Neural cell (in vitro differentiated cells): ENCODE results near the gene MAP2. TPM values are rescaled to one million over a fixed set of nuclear protein-coding genes. Genes with fewer than 3 reads are reported as not detected.

Experiments used
- H2AFZ ChIP-seq: fragments of 200-600, 300-800 bp; sonication (generic), shearing (Covaris generic); 2 replicates; pipeline ENCODE4 v1.6.0; 2014; ENCODE audit warnings: low read depth, mild to moderate bottlenecking, antibody characterized with exemption, low read length, moderate library complexity
- H3F3A ChIP-seq: fragments of 200-600 bp; shearing (Covaris generic); 2 replicates; pipeline ENCODE4 v1.6.1; 2016; ENCODE audit warnings: mild to moderate bottlenecking, moderate library complexity, mixed read lengths, antibody characterized with exemption, low read length; ENCODE audit not compliant: insufficient read depth, poor library complexity, severe bottlenecking
- H3K27ac ChIP-seq: fragments of 200-600, 300-800 bp; sonication (generic), shearing (Covaris generic); 2 replicates; pipeline ENCODE4 v1.5.1; 2014; ENCODE audit warnings: mild to moderate bottlenecking, low read length, moderate library complexity
- H3K27me3 ChIP-seq: fragments of 300-800, 200-600 bp; sonication (generic), shearing (Covaris generic); 2 replicates; pipeline ENCODE4 v1.6.0; 2014; ENCODE audit warnings: mild to moderate bottlenecking, low read depth, low read length, moderate library complexity; ENCODE audit not compliant: insufficient read depth
- H3K36me3 ChIP-seq: fragments of 300-800, 200-600 bp; sonication (generic), shearing (Covaris generic); 2 replicates; pipeline ENCODE4 v1.5.1; 2014; ENCODE audit warnings: mild to moderate bottlenecking, antibody characterized with exemption, low read length, moderate library complexity; ENCODE audit not compliant: insufficient read depth
- H3K4me2 ChIP-seq: fragments of 300-800, 200-600 bp; sonication (generic), shearing (Covaris generic); 2 replicates; pipeline ENCODE4 v1.6.0; 2014; ENCODE audit warnings: mild to moderate bottlenecking, low read length
- H3K4me3 ChIP-seq: fragments of 300-800, 200-600 bp; sonication (generic), shearing (Covaris generic); 2 replicates; pipeline ENCODE4 v1.5.1; 2014; ENCODE audit warnings: mild to moderate bottlenecking, low read length, moderate library complexity
- H3K79me2 ChIP-seq: fragments of 200-600 bp; shearing (Covaris generic); replicated peaks from 2 replicates; pipeline ENCODE4 v1.6.0; 2014; ENCODE audit warnings: mild to moderate bottlenecking, low read length, moderate library complexity; ENCODE audit not compliant: insufficient read depth
- H3K9ac ChIP-seq: fragments of 300-800, 200-600 bp; sonication (generic), shearing (Covaris generic); 2 replicates; pipeline ENCODE4 v1.6.1; 2016; ENCODE audit warnings: mild to moderate bottlenecking, low read length, mixed read lengths
- H3K9me2 ChIP-seq: fragments of 200-600 bp; shearing (Covaris generic); 2 replicates; pipeline ENCODE4 v1.6.1; 2016; ENCODE audit warnings: mild to moderate bottlenecking, low read length, mixed read lengths; ENCODE audit not compliant: insufficient read depth
- H3K9me3 ChIP-seq: fragments of 200-600, 300-800 bp; sonication (generic), shearing (Covaris generic); 2 replicates; pipeline ENCODE4 v1.6.1; 2016; ENCODE audit warnings: mild to moderate bottlenecking, mixed run types, low read length, moderate library complexity, mixed read lengths
- H4K20me1 ChIP-seq: fragments of 200-600 bp; shearing (Covaris generic); 2 replicates; pipeline ENCODE4 v1.6.1; 2016; ENCODE audit warnings: mild to moderate bottlenecking, mixed run types; ENCODE audit not compliant: insufficient read depth
- CTCF ChIP-seq: fragments of 450-650 bp; IDR thresholded peaks from 2 replicates; pipeline ENCODE4 v1.5.1; 2014; ENCODE audit warnings: antibody characterized with exemption, mild to moderate bottlenecking, moderate library complexity; ENCODE audit not compliant: poor library complexity, severe bottlenecking
- EP300 ChIP-seq: fragments of 450-650 bp; conservative IDR thresholded peaks from 2 replicates; pipeline ENCODE4 v1.6.1; 2014; ENCODE audit warnings: antibody characterized with exemption, mild to moderate bottlenecking, moderate library complexity; ENCODE audit not compliant: poor library complexity, severe bottlenecking
- EZH2 ChIP-seq: fragments of 200-600, 300-800 bp; shearing (Covaris generic), sonication (generic); IDR thresholded peaks from 2 replicates; pipeline ENCODE4 v1.6.1; 2014; ENCODE audit warnings: antibody characterized with exemption, low read length, borderline replicate concordance, mild to moderate bottlenecking; ENCODE audit not compliant: insufficient read depth, poor library complexity, severe bottlenecking
- MXI1 ChIP-seq: fragments of 450-650 bp; conservative IDR thresholded peaks from 2 replicates; pipeline ENCODE4 v1.6.1; 2014; ENCODE audit warnings: antibody characterized with exemption, mild to moderate bottlenecking; ENCODE audit not compliant: poor library complexity, severe bottlenecking
- POLR2AphosphoS5 ChIP-seq: IDR thresholded peaks from 2 replicates; pipeline ENCODE4 v1.6.1; 2012
- RAD21 ChIP-seq: fragments of 450-650 bp; conservative IDR thresholded peaks from 2 replicates; pipeline ENCODE4 v1.6.1; 2014; ENCODE audit warnings: antibody characterized with exemption, mild to moderate bottlenecking, moderate library complexity
- REST ChIP-seq: IDR thresholded peaks from 2 replicates; pipeline ENCODE4 v1.6.1; 2012; ENCODE audit warnings: borderline replicate concordance
- SMC3 ChIP-seq: fragments of 450-650 bp; conservative IDR thresholded peaks from 2 replicates; pipeline ENCODE4 v1.6.1; 2014; ENCODE audit warnings: antibody characterized with exemption, mild to moderate bottlenecking, moderate library complexity; ENCODE audit not compliant: poor library complexity
- TAF1 ChIP-seq: IDR thresholded peaks from 2 replicates; pipeline ENCODE4 v1.6.1; 2012; ENCODE audit warnings: low read depth
- polyA plus RNA-seq: library from polyadenylated mRNA; depleted of rRNA; stranded (reverse); fragments of >200 nt; gene quantifications from 2 replicates; pipeline ENCODE4 v1.2.3, GENCODE V29; 2014

Gene MAP2
- polyA plus RNA-seq, 1 donor from 2014 or later, result 450 TPM

GRCh38 chr2:209721497-209721896, 297.6 kb downstream of the MAP2 start:
- H3K27ac ChIP-seq, result no peak overlapping the region
- H3F3A ChIP-seq, result no peaks in the 10 kb centered on the region
- no peak overlapping the region for H2AFZ ChIP-seq
- H3K27me3 ChIP-seq, result no peaks in the 10 kb centered on the region
- H3K9ac ChIP-seq, result no peak overlapping the region
- peaks cover 21% of the 10 kb centered on the region for H3K79me2 ChIP-seq
- no peaks in the 10 kb centered on the region for H4K20me1 ChIP-seq
- no peak overlapping the region for H3K4me2 ChIP-seq
- H3K4me3 ChIP-seq, result no peak overlapping the region
- TF ChIP-seq POLR2AphosphoS5 (no peak), EZH2 (no peak), TAF1 (no peak), SMC3 (no peak), CTCF (no peak), EP300 (no peak), MXI1 (no peak), REST (no peak), RAD21 (no peak)
- peaks cover 45% of the 10 kb centered on the region for H3K36me3 ChIP-seq
- no peaks in the 10 kb centered on the region for H3K9me3 ChIP-seq
- H3K9me2 ChIP-seq, result no peaks in the 10 kb centered on the region

- Histone ChIP-seq H3K27ac (no peak overlapping the region), H3K27me3 (no peaks in the 10 kb centered on the region)
Measured at GRCh38 chr2:209726311-209726710, 302.5 kb downstream of the MAP2 start.

More at GRCh38 chr2:209726311-209726710, 302.5 kb downstream of the MAP2 start:
- Histone ChIP-seq H4K20me1 (no peaks in the 10 kb centered on the region), H3K9ac (no peak overlapping the region), H3K4me2 (no peak overlapping the region), H3K79me2 (peaks cover 4% of the 10 kb centered on the region), H3F3A (no peaks in the 10 kb centered on the region), H3K9me2 (no peaks in the 10 kb centered on the region), H3K4me3 (no peak overlapping the region), H3K36me3 (peaks cover 43% of the 10 kb centered on the region), H2AFZ (no peak overlapping the region), H3K9me3 (no peaks in the 10 kb centered on the region)
- no peak for TF ChIP-seq SMC3
- TF ChIP-seq EP300, result no peak
- no peak for TF ChIP-seq POLR2AphosphoS5
- TF ChIP-seq EZH2, result no peak
- no peak for TF ChIP-seq MXI1
- TF ChIP-seq RAD21, result no peak
- no peak for TF ChIP-seq REST
- TF ChIP-seq CTCF, result no peak
- no peak for TF ChIP-seq TAF1
